GM04503 (cell line): ENCODE results near the gene RABGAP1L.
"Not testable (repeated sequence)": the region's sequence is repeated elsewhere in the genome, so short reads cannot be mapped to it uniquely, and the experiment has no call there.

ENCODE experiments used
- DNase-seq: peaks from one replicate; pipeline ENCODE4 v3.0.0-alpha.2; 2012; ENCODE audit warnings: low read depth

RABGAP1L gene

GRCh38 chr1:174816621-174817020, 657.3 kb downstream of the RABGAP1L start:
- not testable (repeated sequence) for DNase-seq

- DNase-seq: no peak
These were observed 658.8 kb downstream of the RABGAP1L start for GRCh38 chr1:174818014-174818616.

DNA sequence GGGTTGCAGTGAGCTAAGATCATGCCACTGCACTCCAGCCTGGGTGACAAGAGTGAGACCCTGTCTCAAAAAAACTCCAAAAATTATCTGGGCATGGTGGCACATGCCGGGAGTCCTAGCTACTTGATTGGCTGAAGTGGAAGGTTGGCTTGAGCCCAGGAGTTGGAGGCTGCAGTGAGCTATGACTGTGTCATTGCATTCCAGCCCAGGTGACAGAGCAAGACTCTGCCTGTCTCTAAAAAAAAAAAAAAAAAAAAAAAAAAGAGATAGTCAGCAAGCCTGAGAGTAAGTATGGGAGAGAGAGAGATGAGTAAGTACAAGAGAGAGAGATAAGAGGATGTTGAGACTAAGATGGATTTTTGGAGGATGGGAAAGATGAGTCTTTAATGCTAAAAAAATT, 659.6 kb downstream of the RABGAP1L start:
- DNase-seq: no peak

DNA sequence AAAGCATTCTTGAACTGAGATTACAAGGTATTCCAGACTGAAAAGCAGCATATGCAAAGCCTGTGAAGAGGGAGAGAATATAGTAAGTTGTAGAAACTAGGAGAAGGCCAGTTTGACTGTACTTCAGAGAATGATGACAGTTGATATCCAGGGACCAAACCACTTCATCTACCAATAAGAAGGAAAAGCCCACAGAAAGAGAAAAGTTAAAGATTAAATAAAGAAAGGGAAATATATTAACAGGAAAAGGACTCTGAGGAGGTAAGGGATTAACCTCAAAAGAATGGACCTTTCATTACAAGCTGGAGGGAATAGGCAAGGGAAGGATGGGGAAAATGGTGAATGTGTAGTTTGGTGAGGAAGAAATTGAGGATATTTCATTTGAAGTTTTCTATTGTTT, 660.3 kb downstream of the RABGAP1L start:
- DNase-seq: no peak

DNA sequence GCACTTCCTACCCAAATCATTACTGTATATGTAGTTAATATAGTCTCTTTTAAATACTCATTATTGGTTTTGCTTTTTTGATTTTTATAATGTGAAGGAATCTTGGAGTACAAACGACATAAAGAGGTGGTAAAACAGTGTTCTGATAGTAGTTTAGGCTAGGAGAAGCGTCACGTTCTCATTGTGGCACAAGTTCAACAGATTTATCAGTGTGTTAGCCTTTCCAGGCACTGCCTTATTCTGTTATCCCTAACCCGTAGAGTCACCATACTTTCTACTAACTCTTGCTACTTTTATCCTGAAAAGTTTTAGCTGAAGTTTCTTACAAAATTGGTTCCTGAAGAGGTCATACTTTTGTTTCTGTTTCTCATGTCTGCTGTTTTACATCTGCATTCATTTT, 665.8 kb downstream of the RABGAP1L start:
- no peak for DNase-seq

GRCh38 chr1:174825806-174826205, 666.5 kb downstream of the RABGAP1L start:
- DNase-seq: no peak

DNA sequence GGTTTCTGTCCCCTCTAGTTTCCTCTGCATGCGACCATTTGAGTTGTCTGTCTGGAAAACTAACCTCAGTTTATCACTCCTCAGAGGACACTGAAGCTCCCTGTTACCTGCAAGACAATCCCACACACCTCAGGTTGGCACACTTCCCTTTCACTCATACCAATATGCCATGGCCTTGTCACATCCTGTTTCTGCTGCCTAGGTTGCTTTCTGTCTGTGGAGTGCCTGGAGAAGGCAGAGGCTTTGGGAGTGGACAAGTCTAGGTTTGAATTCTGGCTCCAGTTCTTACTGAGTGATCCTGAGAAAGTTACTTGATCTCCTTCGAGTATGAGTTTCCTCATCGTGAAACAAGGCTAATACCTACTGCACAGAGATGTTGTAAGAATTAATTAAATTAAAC, 668.9 kb downstream of the RABGAP1L start:
- DNase-seq: no peak

- no peak for DNase-seq
These were observed 670.7 kb downstream of the RABGAP1L start for GRCh38 chr1:174829990-174830389.

DNA sequence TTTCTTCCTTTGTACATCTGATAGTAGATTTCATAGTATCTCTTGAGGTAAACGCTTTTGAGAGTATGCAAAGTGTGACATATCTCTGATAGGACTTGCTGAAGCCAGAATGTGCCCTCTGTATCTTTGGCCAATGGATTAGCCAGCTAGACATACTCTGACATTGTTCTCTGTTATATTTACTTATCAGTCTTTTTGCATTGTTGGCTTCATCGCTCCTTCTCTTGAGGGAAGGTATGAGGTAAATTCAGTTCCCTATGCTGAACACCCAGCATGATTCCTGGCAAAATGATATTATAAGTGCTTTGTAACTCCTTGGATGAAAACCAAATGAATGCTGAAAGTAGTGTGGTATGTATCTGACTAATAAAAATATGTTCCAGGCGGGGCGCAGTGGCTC, 677.2 kb downstream of the RABGAP1L start:
- DNase-seq: no peak

- DNase-seq: no peak
These were observed 678.1 kb downstream of the RABGAP1L start for GRCh38 chr1:174837386-174837785.

DNA sequence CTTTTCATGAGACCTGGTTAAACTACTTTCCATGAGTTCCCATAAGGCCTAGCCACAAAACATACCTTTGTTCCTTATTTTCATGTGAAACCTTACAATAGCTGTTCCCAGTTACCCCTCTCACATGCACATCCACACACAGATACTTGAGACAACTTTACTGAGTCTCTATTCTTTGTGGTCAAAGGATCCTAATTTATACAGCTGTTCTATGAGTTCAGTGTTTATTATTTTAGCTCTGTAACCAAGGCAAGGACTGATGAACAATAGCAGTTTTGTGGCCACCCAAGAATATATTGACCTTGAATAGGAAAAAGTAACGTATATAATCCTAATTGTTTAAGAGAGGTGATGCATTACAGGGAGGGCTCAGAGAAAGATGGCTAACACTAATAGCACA, 679.9 kb downstream of the RABGAP1L start:
- no peak for DNase-seq

GRCh38 chr1:174841747-174842146, 682.4 kb downstream of the RABGAP1L start:
- no peak for DNase-seq

DNA sequence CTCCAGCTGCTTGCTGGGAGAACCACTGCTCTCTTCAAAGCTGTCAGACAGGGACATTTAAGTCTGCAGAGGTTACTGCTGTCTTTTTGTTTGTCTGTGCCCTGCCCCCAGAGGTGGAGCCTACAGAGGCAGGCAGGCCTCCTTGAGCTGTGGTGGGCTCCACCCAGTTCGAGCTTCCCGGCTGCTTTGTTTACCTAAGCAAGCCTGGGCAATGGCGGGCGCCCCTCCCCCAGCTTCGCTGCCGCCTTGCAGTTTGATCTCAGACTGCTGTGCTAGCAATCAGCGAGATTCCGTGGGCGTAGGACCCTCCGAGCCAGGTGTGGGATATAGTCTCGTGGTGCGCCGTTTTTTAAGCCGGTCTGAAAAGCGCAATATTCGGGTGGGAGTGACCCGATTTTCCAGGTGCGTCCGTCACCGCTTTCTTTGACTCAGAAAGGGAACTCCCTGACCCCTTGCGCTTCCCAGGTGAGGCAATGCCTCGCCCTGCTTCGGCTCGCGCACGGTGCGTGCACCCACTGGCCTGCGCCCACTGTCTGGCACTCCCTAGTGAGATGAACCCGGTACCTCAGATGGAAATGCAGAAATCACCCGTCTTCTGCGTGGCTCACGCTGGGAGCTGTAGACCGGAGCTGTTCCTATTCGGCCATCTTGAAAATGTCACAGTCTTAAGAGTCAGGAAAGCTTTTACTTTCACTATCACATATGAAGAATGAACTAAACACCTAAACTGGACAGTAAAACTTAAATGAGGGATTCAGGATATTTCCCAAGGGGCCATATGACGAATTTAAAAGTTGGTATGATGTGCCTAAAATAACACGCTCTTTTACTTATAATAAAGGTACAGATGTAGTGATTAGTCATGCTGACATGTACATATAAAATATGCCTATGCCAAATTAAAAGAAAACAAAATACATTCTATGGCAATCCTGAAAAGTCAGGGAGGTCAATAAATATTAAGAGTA, 689.6 kb downstream of the RABGAP1L start:
- DNase-seq: not testable (repeated sequence)

DNA sequence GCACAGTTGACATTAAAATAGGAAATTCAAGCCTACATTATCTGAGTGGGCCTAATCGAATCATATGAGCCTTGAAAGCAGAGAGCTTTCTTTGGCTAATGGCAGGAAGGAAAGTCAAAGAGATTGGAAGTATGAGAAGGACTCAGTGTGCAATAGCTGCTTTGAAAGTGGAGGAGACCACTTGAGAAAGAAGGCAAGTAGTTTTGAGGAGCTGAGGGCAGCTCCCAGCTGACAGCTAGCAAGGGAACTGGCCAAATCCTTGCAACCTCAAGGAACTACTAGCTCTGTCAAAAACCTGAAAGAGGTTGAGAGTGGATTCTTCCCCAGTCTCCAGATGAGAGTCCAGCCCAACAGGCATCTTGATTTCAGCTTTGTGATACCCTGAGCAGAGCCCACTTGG, 691.4 kb downstream of the RABGAP1L start:
- DNase-seq: no peak

DNA sequence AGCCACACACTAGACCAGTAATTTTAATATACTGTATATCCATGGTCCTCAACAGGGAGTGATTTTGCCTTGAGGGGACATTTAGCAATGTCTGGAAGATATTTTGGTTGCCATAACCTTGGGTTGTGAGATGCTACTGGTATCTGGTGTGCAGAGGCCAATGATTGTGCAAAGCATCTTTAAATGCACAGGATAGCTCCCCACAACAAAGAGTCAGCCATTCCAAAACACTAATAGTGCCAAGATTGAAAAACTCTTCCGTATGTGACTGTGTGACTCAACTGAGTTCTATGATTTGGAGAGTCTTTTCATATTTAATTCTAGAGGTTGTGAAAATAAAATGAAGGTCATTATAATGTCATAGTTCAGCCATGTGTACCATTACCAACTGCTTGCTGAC, 699.0 kb downstream of the RABGAP1L start:
- DNase-seq: no peak

- DNase-seq: no peak
These were observed 711.0 kb downstream of the RABGAP1L start for GRCh38 chr1:174870319-174870718.

DNA sequence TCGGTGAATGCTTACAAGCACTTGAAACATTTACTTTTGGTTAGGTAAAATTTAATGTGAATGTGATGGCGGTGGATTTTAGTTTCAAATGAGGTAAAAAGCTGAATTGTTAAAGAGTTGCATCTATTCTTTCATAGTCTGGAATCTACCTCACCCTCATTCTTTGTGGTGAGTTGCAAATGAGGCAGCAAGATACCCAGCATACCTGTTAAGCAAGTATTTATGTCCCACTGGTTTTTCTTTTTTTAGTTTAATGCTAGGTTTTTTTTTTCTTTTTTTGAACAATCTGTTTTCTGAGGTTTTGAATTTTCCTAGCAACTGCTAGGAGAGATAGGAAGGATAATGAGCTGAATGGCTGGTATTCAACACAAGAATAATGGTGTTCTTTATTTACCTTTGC, 712.6 kb downstream of the RABGAP1L start:
- DNase-seq: no peak

GRCh38 chr1:174872615-174873058, 713.3 kb downstream of the RABGAP1L start:
- no peak for DNase-seq

- no peak for DNase-seq
These were observed 715.2 kb downstream of the RABGAP1L start for GRCh38 chr1:174874331-174875053.

GRCh38 chr1:174875306-174875705, 716.0 kb downstream of the RABGAP1L start:
- DNase-seq: no peak

DNA sequence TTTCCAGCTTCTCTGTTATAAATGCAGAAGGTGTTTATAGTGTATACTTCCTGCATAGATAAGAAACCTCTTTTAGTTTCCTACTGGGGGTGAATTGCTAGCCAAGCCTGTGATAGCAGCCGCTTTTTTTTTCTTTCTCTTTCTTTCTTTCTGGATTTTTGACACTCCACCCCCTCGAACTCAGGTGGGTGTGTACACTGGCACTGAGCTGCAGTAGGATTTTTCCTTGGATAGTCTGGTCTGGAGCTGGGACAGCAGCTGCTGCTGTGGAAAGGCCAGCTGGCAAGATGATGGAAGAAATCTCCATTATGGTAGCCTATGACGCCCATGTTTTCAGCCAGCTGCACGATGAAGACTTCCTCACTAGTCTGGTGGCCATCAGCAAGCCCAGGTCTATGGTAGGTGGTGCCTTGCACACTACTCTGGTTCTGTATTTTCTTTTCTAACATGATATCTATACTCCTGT, 717.9 kb downstream of the RABGAP1L start:
- no peak for DNase-seq

DNA sequence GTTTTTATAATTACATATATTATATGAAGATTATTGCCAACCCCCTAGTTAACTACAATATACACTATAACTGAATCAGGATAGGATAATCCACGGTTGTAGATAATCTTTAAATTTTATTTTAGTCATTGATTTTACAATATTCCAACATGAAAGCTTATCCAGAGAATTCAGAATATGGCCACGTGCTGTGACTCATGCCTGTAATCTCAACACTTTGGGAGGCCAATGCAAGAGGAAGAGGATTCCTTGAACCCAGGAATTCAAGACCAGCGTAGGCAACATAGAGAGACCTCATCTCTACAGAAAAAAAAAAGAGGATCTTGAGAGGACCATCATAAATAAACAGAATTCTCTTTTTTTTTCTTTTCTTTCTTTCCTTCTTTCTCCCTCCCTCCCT, 720.9 kb downstream of the RABGAP1L start:
- no peak for DNase-seq

DNA sequence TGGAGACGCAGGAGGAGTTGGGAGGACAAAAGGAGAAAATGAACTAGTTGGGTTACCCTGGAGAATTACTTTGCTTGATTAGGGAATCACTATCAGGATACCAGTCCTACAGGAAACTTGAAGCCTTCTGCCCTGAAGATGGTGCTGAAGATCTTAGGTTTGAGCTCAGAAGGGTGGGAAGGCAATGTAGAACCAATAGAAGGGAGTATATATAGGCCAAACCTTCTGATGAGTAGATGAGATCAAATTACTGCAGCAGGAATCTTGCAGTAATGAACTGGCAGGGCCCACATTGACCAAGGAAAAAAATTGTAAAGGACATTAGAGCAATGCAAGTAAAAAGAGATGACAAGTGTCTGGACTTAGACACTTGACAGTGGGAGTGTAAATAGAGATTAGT, 724.1 kb downstream of the RABGAP1L start:
- peak; percentile 23 for DNase-seq
